Pulmonary artery endothelial cell (primary cell): ENCODE data around the gene TTC28. TPM values are rescaled to one million over a fixed set of nuclear protein-coding genes. Genes with fewer than 3 reads are reported as not detected.
"Not testable (repeated sequence)": the region's sequence is repeated elsewhere in the genome, so short reads cannot be mapped to it uniquely, and the experiment has no call there.

Experiments
- DNase-seq: peaks from one replicate; pipeline ENCODE4 v3.0.0-alpha.2; 2011; ENCODE audit warnings: low read depth, low spot score
- total RNA-seq: library from RNA; depleted of rRNA; stranded (reverse); fragments of >200 nt; gene quantifications from 2 replicates; pipeline ENCODE4 v1.2.3, GENCODE V29; 2014

Gene TTC28
- total RNA-seq, 1 donor from 2014 or later, result 15.6 TPM

DNA sequence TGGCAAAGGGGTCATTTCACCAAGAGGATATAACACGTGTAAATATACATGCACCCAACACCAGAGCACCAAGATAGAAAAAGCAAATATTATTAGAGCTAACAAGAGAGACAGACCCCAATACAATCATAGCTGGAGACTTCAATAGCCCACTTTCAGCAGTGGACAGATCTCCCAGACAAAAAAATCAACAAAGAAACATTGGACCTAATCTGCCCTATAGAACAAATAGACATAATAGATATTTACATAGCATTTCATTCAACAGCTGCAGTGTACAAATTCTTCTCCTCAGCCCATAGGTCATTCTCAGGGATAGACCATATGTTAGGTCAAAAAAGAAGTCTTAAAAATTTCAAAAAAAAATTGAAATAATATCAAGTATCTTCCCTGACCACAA is 312.8 kb downstream of the TTC28 start:
- DNase-seq, result no peak

DNA sequence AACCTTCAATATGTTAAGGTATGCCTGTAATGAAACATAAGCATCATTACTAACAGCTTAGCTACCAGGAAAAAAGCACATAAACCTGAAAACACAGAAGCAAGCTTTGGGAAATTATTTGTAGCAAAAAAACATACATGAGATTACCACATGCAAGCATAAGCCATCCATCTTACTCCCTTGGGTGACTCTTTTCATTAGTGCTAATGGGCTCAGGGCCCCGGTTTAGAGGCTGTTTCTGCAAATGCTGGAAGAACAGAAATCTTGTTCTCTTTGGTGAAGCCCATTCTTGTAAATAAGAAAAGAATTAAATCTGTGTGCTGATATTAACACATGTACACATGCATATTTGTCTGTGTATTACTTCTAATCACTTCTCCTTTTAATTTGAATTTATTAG is 314.3 kb downstream of the TTC28 start:
- DNase-seq, result no peak

DNA sequence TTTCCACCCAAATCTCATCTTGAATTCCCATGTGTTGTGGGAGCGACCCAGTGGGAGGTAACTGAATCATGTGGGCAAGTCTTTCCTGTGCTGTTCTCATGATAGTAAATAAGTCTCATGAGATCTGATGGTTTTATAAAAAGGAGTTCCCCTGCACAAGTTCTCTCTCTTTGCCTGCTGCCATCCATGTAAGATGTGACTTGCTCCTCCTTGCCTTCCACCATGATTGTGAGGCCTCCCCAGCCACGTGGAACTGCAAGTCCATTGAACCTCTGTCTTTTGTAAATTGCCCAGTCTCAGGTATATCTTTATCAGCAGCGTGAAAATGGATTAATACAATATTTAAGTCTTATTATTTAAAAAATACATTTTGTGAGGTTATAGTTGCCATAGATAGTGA is 315.5 kb downstream of the TTC28 start:
- DNase-seq, result not testable (repeated sequence)

DNA sequence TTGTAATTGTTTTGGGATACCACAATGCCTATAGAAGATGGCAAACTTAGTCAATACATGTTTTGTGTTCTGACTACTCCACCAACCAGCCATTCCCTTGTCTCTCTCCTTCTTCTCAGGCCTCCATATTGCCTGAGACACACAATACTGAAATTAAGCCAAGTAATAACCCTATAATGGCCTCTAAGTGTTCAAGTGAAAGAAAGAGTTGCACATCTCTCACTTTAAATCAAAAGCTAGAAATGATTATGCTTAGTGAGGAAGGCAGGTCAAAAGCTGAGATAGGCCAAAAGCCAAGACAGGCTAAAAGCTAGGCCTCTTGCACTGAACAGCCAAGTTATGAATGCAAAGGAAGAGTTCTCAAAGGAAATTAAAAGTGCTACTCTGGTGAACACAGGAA is 318.7 kb downstream of the TTC28 start:
- no peak for DNase-seq

DNA sequence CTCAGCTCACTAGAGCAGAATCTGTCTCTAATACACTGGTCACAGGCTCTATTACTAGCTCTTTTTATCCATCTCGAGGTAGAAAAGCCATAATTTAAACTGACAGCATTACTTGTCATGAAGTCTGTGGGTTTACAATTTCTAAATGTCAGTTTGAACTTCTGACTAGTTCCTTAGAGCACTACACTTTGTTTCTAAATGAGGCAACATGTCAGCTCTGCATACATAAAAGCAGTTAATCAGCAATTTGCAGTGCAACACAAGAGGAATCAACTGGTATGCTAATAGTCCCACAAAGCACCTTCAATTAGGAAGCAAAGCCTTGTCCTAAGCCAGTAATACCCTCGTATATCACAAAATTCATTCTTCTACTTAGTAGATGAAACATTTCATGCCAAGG is 321.3 kb downstream of the TTC28 start:
- DNase-seq, result no peak

DNA sequence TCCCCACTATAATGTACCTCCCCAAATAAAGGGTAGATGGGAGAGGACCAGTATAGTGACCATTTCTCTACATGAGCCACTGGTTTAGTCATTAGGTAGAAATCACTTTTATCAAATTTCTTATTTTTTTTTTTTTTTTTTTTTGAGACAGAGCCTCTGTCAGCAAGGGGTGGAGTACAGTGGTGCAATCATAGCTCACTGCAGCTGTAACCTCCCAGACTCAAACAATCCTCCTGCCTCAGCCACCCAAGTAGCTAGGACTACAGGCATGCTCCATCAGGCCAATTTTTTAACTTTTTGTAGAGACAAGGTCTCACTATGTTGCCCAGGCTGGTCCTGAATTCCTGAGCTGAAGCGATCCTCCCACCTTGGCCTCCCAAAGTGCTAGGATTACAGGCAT is 322.4 kb downstream of the TTC28 start:
- no peak for DNase-seq

DNA sequence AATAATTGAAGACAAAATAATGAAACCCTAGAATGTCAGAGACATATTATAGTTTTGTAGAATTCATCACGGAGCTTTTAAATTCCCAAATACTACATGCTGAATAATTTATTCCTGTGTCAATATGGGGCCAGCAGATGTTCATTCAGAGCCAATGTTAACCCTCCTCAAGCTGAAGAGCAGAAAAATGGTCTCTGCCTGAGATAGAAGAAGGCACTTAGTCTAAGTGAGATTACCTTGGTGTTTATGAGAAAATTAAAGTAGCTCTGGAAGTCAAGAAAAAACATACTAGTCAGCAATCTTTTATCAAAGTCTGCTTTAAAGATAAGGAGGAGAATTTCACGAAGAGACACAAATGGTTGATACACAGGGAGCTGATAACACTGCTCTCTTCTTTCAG is 328.2 kb downstream of the TTC28 start:
- no peak for DNase-seq

DNA sequence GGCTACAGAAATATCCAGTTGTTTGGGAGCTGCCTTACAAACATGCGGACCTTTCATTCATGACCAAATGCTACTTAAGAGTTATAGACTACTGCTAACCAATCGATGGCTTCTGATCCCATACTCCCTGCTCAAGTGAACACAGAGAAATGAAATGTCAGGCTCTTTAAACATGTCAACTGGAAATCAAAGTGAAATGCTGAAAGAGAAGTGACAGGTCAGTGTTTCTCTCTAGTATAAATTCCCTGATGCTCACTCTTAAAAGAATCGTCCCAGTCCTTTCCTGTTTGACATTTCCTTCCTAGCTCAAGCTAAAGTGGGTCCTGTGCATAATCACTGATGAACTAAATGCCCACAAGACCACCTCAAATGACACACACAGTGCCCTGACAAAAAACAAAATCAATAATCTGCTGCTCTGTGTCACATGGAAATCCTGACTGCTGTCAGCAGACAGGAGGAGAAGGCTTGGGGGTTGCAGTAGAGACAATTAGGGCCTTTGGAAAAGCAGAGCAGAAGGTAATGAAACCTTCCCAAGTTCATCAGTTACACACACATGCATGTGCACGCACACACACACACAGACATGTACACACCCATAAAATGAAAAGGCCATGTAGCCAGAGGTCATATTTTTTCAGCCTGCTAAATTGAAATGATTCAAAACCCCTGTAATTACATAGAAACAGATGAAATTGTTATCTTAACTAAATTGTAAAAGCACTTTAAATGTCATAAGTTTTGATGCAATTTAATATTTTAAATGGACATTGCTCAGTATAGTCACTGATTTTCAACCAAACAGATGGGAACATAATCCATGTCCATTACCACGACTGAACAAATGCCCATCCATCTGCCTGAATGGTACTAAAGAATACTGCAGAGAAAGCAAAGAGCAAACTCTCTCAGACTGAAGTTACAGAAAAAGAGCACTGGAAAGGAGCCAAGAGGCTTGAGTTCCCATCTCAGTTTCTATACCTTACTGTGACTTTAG is 330.7 kb downstream of the TTC28 start:
- no peak for DNase-seq

DNA sequence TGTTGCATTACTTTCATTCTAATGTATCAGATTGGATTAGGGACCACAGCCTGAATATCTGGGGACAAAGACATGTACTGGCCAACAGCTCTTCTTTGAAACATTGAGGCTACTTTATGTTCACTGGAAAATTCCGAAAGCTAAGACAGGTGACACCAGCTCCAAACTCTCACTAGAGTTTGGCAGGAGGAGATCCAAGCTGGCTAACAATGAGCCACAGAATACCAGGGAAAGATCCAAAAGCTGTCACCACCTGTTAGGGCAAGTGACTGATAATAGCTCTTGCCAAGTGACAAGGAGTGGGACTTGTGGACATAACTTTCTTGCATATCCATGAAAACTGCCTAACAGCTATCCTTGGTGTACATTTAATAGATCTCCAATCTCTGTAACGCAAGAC is 333.3 kb downstream of the TTC28 start:
- no peak for DNase-seq

DNA sequence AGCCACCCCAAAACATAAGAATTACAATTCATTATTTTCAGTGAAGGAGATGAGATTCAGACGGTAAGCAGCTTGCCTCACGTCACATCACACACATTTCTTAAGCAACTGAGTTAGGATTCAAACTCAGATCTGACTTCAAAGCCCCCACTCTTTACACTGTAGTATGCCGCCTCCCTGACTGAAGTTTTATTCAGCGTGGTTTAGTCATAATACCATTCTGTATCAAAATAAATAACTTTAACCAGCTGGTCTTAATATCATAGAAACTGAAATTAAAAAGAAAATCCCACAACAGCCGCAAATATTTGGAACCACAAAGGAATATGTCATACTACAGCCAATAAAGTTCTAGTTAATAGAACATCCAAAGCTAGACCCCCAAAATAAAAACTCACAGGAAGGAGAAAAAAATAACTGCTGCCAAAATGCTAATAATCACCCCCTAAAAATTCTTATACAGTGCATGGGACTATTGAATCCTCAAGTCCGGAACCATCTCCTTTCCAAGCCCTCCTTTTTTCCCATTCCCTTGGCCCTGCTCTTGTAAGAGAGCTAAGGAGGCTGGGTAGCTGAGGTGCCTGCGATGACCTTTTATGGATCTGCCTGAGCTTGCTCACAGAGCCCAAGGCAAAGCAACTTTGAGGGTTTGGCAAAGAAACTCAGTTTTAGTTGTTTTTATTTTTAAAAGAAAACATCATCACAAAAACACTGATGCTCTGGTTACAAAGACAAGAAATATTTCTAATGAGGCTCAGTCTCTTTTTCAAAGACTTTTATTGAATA is 334.5 kb downstream of the TTC28 start:
- DNase-seq, result no peak

DNA sequence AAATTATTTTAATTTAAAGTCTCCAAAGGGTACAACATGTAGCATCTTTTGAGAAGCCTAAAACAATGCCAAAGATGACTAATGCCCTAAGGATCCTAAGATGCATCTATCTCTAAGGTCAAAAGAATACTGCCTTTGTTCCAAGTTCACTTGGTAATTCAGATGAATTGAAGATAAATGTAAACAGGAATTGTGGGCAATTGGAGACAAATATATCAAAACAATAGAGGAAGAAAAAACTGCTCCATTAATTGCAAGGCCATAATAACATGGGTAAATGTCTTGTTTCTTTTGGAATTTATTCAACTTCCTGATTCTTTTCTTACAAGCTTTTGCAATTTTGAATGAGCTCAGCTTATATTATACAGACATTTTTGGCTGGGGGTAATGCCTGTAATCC is 338.6 kb downstream of the TTC28 start:
- peak; percentile 5 for DNase-seq

DNA sequence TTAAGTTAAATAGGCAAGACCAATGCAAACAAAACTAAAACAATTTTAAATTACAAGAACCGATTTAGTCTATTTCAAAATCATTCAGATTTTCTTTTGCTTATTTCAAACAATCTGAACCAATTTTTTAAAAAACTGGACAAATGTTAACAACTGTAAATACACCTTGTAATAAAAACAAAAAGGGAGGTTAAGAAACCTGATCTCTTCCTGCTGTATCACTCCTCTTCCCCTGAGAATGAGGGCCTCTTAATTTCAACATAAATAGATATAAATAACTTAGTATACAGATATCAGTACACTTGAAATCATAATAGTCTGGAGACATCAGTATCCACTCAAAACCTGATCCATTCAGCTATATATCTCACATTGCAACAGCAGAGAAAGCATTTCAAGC is 346.6 kb downstream of the TTC28 start:
- no peak for DNase-seq

DNA sequence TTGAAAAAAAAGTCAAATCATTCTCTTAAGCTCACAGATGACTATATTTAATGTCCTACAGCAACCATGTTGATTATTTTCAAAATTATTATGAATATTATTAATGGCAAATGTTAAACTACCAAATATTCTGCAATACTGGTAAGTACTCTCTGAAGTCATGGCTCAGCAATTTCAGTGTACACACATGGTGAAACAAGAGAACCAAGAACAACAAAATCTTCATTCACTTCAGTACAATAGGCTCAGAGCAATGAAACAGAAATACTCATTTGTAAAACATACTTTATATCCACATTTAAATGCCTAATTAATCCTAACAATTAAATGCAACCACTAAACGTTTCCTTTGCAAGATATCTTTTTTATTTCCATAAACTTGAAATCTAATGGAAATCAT is 347.2 kb downstream of the TTC28 start:
- no peak for DNase-seq

DNA sequence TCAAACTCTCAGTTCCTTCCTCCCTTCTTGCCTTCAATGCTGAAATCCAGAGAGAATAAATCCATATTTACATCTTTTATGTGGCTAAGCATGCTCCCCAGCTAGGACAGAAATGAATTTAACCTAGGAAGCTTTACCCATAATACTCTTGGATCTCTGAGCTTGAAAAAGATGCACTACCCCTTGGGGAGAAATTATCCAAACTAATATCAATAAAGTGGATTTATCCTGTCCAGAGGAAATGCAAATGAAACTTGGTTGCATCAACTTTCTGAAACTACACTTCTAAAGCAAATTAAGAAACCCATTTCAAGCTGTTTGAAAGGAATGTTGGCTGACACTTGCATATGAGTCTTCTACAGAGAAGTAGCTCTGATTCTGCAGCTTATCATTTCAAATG is 347.9 kb downstream of the TTC28 start:
- DNase-seq, result no peak

DNA sequence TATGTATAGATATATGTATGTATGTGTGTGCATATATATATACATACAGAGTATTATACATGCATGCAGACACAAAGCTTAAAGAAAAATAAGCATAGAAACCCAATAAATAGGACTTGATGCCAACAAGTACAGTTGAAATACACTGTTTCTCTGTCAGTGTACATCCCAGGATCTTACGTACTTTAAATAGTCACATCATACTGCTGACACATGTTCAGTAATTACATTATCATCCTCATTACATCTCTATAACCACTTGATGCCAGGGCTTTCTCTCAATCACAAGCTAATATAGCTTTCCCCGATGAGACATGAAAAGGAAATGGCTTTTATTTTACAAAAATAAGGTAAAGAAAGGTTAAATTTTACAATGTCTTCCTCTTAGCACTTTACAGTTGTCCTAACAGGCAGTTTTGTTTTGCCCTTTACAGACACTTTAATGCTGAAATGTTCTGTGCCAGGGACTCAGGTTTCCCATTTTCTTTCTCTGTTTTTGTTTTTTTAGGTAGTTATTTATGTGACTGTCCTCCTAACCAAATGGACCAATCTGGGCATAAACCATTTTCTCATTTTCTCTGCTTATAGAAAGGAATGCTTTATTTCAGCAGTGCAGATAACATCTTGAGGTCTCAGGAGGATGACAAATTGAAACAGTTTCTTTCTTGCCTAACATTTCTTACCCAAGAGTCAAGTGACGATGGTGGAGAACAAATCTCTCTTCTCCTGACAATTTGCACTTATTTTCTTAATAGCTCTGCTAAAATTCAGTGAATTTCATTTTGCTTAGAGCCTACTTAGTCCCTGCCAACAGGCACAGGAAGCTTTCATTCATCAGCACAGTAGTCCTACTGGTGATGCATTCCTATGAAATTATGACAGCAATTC is 350.2 kb downstream of the TTC28 start:
- no peak for DNase-seq

DNA sequence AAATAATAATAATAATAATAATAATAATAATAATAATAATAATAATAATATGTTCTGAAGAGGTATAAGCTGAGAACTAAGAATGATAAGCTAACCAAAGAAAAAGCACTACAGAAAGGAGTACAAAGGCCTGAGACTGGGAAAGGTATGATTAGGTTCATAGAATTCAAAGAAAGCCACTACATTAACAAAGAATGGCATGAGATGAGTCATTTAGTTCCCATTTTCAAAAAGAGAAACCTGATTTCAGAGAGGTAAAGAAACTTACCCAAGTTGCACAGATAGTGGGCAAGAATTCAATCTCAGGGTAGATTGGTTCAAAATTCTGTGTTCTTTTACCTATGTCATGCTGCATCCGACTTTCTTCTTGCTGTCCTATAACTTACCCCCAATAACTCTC is 350.9 kb downstream of the TTC28 start:
- no peak for DNase-seq

DNA sequence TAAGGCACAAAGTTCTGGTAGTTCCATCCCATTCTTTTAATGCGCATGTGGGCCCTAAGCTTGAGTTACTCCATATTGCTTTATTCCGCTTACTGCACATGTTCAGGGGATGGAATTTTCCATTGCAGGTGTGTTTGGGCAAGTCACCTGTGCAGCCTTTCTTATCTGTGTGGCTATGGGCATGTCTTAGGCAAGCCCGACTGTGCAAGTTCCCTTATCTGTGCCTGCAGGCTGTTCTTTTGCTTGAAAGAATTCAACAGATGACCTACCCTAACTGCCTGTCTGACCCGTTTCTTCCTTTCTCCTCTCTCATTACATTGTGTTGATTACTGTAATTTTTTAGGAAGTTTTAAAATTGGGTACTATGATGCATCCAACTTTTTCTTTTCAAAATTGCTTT is 363.6 kb downstream of the TTC28 start:
- DNase-seq, result peak; percentile 1

DNA sequence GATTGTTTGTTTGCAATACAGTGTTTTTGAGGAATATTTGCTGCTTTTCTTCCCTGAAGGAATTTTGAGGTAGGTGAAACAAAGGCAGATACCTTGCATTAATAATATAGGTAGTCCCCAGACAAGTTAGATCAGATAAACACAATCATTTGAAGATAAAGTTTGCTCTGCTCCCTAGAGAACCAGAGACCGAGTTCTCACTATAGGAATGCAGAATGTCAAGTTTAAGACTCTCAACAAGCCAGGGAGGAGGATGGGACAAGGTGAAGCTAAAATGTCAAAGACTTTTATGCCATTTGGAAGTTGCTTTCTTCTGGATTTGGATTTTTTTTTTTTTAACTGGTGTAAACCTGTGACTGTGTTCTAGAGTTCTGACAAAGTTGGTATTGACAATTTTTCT is 364.7 kb downstream of the TTC28 start:
- no peak for DNase-seq

DNA sequence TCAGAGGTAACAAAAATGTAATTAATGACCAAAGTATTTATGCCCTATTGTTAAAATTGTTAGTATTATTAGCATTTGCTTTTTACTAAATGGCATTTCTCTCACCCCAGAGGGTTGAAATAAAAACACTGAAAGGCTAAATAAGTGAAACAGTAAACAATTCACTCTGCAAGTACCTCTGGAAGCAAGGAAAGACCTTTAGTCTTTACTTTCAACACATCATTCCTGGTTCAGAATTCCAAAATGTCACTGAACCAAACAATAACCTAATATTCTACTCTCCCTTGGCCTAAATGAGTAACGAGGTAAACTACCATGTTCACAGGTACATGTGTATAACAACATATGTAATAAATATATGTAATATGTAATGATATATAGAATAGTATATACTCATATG is 369.3 kb downstream of the TTC28 start:
- no peak for DNase-seq

DNA sequence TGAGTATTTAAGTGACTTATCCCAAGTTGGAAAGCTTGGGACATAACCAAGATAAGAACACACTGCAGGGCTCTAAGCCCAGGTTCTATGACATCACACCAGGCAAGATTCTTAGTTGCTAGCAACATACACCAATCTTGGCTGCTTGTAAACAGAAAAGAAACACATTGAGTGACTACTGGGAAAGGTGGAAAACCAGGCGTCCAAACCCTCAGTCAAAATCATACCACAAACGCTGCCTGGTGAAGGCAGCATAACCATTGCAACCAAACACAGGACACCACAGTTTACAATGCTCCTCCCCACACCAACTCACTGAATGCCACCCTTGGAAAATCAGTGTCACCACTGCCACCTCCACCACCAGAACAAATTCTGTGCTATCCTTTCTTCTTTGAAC is 379.9 kb downstream of the TTC28 start:
- no peak for DNase-seq

DNA sequence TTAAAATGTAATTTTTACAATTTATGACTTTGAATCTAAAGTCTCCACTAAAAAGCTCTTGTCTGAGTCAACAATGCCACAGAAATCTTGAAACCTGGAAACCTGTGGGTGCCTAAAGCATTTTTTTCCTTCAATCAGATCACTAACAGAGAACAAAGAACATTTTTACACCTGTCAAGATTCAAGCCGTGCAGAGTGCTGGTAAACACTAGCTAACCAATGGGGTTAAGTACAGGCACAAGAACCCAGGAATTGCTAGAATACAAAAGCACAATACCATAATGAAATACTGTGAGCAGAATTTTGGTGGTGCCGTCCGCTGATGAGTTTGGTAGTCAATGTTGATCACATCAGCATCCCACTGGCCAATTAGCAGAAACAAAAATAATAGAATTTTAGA is 380.3 kb downstream of the TTC28 start:
- no peak for DNase-seq

DNA sequence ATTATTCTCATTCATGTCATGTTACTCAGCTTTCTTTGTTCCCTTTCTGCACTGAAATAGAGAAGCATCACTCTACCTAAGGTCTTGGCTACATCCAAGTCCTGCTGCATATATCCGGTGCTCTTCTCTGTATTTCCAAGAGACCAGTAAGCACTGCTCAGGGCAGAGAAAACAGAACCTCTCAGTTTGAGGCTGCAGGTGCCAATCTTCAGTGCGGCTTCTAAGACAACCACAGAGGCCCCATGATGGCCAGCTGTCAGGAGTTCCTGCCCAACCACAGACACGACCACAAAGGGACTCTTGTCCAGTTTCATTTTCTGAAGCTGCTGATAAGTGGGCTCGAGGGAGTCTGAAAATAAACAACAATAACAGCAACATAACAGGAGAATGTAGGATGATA is 382.1 kb downstream of the TTC28 start:
- no peak for DNase-seq
